Cortex of kidney (tissue), 1 donor: ENCODE measurements around the gene FOXP4.
"Not testable (repeated sequence)": the region's sequence is repeated elsewhere in the genome, so short reads cannot be mapped to it uniquely, and the experiment has no call there.

ENCODE experiments used
- DNase-seq: peaks from one replicate; lab custom pipeline; 2025; lab: John Stamatoyannopoulos, UW

Gene FOXP4

DNA sequence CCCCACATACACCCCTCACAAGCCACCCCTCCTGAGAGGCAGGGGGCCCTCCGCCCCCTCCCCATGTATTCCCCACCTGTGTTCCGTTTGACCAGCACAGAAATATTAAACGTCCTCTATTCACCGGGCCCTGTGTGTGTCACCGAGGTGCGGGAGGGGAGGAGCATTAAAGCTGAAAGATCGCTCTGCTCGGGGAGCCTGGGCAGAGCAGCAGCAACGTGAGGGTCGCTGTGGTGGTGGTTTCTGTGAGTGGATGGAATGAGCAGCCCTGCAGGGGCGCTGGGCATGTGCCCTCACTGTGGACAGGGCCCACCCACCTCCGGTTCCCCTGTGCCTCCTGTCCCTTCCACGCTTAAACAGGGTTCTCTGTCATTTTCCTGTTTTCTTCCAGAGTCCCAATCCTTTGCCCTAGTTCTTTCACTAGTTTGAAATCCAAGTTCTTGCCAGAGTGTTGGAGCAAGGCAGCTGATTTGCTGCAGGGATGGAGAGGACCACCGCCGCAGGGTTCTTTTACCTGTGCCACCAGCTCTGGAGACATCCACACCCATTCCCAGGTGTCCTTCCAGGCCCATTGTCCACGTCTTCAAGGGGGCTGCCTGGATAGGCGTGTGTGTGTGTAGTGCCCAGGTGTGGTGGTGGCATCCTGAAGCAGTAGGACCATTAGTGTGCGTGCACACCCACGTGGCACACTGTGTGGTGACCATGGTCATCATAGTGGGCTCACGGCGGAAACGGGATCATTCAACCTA, 54.5 kb downstream of the FOXP4 start:
- DNase-seq: no peak

DNA sequence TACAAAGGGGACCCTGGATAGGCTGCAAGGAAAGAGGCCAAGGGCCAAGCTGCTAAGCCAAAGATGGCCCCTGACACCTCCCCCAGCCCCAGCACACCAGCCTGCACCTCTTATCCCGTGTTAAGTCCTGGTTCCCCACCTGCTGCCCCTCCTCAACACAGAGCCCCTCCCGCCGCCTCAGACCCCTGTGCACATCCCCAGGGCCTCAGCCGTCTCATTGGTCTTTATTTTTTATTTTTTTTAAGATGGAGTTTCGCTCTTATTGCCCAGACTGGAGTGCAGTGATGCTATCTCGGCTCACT, 55.0 kb downstream of the FOXP4 start:
- DNase-seq: no peak

DNA sequence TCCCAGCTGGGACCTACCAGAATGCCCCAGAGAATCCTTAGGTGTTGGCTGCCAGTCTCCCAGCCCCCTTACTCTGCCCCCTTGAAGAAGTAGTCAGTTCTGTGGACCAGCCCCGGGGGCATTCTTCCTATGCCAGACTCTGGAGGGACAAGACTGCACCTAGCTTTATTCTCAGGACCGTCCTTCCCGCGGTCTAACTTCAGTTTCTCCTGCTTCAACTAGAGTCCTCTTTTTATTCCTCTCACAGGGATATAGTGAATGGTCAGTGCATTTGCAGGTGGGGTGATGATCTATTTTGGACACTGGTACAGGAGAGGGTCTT, 56.2 kb downstream of the FOXP4 start:
- DNase-seq: no peak

DNA sequence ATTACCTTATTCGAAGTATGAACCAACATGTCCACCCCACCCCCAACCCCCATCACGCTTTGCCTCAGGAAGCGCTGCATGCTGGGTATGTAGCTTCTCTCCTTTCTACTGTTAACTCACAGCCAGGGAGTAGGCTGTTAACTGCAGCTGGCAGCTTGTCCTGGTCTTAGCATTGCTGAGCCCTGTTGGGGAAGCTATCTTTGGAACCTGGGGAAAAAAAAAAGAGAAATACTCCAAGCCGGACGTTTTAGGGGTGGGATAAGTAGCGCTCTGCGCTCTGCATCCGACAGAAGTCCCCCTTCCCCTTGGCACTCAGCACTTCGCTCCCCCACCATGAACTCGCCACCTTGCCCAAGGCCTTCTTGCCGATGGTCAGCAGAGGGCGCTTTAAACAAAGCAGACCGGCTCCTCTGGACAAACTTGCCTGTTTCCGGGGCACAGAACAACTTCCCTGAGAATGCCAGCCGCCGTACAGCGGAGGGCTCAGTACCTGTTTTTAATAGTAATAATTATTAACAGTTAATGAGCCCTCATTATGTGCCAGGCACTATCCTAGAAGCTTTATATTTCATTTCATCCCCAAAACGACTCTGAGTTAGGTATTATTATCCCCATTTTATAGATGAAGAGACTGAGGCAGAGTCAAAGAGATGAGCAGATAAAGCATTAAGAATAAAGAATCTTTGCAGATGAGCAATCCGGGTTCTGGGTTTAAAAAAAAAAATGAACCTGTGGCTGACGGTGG, 56.9 kb downstream of the FOXP4 start:
- no peak for DNase-seq

DNA sequence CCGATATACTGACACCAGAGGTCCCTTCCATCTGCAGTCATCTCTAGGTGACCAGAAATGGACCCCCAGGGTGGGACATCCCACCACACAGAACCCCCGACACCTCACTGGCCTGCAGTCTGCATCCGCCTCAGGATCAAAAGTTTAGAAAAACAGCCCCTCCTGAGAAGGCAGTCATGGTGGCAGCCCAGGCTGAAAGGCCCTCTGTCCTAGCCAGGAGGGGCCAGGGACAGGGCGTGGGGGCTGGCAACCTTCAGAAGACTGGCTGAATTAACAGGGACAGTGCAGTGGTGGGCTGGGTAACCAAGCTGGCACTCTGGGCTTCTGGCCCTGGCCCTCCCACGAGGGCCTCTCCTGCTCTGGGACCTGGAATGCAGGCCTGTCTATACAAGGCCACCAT, 57.8 kb downstream of the FOXP4 start:
- no peak for DNase-seq

DNA sequence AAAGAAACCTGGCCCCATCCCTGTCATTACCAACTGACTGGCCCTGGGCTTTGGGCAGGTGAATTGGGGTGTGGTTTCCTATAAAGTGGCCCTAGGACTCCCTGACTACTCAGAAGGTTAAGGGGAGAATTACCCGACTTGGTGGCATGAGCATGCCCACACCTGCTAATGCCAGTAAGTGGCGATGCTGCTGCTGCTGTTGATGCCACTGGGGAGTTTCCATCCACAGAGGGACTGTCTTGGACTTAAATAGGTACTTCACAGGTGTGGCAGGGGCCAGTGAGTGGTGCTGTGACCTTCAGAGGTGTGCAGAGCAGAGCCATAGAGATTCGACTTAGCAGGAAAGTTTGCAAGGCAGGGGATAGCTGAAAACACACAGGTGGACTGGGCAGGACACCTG, 59.5 kb downstream of the FOXP4 start:
- no peak for DNase-seq

DNA sequence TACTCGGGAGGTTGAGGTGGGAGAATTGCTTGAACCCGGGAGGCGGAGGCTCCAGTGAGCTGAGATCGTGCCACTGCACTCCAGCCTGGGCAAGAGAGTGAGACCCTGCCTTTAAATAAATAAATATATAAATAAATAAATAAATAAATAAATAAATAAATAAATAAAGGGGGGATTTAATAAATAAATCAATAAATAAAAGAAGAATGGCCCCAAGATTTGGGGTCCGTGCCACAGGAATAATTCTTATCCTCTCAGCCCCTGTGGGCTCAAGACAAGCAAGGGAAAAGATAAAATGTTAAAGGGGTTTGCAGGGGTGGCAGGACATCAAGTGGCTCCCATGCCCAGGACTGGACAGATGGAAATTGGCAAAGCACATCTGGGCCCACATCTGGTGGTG, 60.9 kb downstream of the FOXP4 start:
- DNase-seq: no peak

DNA sequence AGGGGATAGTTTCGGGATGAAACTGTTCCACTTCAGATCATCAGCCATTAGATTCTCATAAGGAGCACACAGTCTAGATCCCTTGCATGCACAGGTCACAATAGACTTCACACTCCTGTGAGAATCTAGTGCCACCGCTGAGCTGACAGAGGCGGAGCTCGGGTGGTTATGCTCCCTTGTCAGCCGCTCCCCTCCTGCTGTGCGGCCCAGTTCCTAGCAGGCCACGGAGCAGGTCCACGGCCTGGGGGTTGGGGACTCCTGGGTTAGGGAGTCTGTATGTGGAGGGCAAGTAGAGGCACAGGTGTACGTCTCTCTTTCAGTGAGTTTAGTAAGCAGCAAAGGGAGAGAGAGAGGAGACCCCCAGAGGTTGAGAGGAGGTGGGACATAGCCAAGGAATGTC, 61.6 kb downstream of the FOXP4 start:
- no peak for DNase-seq

DNA sequence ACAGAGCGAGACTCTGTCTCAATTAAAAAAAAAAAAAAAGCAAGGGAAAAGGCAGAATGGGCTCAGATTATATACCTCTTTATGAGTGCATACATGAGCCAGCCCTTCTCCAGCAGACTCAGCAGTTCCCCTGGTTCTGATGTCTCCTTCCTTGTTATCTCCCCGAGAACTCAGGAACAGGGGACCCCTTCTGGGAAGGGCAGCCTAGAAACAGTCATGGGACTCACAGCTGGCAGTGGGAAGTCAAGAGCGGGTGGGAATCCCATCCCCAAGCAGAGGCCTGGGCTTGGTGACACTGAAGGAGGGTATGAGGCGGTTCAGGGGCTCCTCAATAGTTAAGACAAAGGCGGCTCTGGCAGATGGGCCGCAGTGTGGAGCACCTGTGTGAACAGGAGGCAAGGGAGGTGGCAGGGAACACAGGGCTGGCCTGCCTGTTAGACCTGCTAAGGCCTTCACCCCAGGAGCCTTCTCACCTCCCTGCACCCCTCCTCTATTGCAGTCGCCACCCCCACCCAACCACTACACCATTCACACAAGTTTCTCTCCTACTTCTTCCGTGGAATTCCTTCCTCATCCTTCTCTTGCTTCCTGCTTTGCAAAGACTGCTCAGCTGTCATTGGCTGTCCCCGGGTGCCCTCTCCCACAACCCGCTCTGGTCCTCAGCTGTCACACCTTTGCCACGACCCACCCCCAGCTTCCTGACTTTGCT, 62.4 kb downstream of the FOXP4 start:
- DNase-seq: no peak

DNA sequence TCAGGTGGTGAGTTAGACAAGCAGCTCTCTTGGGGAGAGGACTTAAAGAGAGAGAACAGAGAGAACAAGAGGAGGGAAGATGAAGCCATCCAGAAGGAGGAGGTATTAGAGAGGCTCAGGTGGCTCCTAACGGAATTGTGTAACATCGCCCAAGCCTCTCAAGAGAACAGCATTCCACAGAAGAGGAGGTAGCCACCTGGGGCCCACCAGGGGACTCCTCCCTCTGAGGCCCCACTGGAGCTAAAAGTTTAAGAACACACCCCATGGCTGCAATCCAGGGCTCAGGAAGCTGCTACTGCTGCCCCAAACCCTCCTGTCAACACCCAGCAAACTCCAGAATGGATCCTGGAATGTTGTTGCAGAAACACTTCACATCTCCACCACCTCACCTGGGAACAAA, 68.5 kb downstream of the FOXP4 start:
- DNase-seq: no peak

DNA sequence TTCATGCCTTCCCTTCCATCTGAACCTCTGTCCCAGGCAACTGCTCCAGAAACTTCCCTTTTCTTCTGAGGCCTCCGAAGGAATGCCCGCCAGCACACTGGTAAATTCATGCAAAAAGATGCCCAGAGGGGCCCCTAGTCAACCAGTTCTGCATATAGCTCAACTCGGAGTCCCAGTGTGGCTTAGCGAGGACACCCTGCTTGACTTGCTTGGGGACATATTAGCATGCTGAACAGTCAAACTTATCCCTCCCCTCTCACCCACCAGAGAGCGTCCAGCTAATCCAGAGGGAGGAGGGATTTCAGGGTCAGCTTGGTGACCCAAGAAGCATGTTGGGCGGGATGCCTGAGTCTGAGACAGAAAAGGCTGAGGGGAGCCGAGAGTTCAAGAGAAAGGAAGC, 69.1 kb downstream of the FOXP4 start:
- no peak for DNase-seq

DNA sequence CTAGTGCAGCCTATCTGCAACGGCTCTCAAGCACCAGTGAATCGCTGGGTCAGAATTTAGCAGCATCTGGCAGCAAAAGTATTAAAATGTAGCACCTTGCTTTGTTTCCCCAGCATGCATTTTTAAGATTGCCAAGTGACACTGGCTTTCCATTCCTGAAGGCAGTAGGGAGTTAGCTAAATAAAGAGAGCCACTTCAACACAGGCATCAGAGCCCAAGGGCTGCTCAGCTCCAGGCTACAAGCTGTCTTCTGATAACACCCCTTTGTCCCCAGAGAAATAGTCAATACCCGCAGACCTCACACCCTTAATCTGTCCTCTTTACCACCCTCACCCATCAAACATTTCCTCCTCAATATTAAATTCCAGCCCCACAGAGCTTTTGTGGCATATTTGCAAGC, 72.4 kb downstream of the FOXP4 start:
- DNase-seq: no peak

DNA sequence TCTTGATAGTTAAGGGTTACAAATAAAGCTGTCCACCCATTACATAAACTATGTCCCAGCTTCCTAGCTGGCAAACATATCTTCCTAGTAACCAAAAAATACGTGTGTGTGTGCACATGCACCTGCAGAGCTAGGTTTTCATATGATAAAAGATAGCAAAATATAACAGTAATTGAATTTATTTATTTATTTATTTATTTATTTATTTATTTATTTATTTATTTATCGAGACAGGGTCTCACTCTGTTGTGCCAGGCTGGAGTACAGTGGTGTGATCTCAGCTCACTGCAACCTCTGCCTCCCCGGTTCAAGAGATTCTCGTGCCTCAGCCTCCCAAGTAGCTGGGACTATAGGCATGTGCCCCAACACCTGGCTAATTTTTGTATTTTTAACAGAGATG, 73.0 kb downstream of the FOXP4 start:
- DNase-seq: not testable (repeated sequence)

DNA sequence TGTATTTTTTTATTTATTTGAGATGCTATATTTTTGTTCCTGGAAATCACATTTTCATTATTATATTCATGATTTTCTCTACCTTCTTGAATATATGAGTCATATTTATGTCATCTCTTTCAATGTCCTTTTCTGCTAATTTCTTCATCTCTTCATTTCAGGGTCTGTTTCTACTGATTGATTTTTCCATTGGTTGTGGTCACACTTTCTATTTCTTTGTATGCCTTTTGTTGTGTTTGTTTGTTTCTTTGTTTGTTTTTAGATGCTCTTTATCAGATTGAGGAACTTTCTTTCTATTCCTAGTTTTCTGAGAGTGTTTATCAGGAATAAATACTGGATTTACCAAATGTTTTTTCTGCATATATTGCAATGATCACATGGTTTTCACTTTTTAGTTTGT, 75.2 kb downstream of the FOXP4 start:
- DNase-seq: no peak

DNA sequence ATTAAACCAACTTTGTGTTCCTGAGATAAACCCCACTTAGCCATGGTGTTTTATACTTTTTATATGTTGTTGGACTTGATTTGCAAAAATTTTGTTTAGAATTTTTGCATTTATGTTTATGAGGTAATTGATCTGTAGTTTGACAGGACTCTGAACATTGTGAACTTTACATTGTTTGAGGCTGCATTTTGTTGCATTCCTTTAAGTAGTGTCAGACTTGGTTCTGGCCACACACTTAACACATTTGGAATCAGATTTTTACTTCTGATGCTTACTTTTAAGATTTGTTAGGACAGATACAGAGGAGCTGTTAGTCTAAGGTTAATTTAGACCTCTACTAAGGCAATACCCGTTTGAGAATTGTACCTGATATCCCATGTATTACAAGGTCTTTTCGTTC, 75.6 kb downstream of the FOXP4 start:
- DNase-seq: no peak

DNA sequence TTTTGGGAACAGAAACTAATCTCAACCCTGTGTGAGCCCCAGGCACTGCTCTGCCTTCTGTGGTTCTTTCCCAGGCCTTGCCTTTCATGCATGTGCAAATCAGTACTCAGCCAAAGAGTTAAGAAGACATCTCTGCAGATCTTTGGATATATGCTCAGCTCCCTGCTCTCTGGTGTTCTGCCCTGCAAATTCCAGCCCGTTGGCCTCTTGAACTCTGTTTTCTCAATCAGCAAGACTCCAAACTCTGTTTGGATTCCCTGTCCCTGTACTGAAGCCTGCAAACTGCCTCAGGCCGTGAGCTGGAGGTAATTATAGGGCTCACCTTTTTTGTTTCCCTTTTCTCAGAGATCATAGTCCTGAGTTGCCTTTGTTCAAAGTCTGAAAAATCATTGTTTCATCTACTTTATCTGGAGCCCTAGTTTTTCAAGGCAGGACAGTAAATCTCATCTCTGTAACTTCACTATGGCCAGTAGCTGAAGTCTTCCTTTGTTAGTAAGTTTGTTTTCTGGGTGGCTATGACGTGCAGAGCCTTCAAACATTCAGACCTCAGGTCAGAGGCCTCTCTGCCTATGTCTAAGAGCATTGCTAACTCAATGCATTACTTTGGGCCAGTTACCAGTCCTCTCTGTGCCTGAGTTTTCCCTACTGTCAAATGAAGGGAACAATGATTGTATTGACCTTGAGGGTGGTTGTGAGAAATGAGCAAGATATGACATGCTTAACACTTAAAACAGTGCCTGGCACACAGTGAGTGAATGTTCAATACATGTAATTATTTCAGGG, 76.2 kb downstream of the FOXP4 start:
- no peak for DNase-seq

DNA sequence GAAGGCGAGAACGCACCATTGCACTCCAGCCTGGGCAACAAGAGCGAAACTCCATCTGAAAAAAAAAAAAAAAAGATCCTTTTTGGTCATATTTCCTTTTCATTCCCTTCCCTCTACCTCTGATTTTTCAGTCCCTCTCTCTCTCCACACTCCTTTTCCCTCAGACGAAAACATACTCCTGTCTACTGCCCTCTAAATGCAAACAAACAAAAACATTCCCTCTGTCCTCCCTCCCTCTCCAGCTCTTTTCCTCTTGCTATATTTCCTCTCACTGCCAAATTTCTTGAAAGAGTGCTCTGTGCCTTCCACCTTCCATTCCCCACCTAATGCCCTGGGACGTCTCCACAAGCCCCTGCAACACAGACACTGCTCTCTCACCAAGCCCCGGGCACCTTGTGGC, 77.1 kb downstream of the FOXP4 start:
- no peak for DNase-seq

DNA sequence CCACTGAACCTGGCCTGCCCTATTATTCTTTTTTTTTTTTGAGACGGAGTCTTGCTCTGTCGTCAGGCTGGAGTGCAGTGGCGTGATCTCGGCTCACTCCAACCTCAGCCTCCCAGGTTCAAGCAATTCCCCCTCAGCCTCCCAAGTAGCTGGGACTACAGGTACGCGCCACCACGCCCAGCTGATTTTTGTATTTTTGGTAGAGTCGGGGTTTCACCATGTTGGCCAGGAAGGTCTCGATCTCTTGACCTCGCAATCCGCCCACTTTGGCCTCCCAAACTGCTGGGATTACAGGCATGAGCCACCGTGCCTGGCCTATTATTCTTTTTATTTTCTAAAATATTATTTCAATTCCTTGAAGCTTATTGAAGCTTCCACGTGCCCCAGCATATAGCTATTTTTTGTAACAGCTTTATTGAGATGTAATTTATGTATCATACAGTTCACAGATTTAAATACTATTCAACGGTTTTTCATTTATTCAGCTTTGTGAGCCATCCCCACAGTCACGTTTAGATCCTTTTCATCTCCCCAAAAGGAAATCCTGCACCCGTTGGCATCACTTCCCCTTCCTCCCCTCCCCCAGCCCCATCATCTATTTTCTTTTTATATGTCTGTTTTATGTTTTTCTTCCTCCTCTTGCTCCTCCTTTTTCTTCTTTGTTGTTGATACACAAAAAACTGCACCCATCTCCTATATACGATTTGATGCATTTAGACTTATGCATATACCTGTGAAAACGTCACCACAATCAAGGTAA, 78.6 kb downstream of the FOXP4 start:
- no peak for DNase-seq

DNA sequence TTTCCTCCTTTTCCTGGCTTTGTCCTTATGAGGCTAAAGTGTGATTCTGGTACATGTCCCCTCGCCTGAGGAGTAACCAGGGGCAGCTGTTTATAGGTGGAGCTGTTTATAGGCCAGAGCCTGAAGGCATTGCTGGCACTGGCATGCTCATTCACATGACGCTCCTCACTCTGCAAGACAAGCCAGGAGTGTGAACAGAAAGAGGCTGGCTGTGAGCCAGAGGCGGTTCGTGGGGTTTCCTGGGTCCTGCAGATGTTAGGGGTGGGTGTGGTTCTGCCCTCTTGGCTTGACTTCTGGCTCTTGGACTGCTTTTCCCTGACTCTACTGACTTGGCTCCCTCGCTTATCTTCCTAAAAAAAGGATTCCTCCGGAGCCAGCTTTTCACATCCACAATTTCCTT, 79.3 kb downstream of the FOXP4 start:
- no peak for DNase-seq

DNA sequence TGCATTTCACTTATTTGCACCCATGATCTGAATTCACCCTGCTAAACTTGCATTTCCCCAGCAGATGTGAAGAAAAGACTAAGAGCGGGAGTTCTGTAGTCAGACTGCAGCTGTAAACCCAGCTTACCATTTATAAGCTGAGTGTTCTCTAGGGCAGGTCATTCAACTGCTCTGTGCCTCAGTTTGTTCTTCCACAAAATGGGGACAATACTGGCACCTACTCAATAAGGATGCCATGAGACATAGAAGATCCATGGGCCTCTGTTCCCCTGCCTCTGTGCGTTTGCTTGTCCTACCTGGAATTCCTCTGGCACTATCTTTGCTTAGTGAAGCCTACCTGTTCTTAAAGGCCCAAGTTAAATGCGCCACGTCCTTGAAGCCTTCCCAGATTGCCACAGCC, 79.8 kb downstream of the FOXP4 start:
- DNase-seq: no peak

DNA sequence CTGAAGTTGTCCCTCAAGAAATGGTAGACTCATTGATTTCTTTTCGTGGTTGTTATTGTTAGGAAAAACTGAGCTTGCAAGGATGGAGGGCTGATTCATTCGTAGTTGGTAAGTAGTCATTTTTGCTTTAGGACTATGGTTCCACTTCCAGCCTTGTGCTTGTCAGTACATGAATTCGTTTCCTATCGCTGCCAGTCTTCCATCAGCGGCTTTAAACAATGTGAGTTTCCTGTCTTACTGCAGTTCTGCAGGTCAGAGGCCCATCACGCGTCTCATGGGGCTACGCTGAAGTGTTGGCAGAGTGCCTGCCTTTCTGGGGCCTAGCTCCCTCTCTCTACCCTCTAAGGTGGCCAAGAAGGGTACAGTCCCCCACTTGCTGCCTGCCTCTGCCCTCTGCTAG, 80.7 kb downstream of the FOXP4 start:
- no peak for DNase-seq

DNA sequence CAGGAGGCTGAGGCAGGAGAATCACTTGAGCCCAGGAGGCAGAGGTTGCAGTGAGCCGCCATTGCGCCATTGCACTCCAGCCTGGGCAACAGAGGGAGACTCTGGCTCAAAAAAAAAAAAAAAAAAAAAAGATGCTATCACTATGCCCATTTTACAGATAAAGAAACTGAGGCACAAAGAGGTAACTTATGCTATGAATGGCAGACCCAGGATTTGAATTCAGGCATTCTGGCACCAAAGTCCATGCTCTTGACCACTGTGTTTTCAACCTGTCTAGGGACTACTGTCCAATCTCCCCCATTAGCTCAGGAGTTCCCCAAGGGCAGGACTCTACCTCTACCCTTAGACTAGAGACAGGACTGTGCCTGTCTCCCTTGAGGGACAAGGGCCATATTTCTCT, 82.9 kb downstream of the FOXP4 start:
- no peak for DNase-seq
